ENCODE measurements around the gene AFAP1L1.

Gene AFAP1L1

GRCh38 chr5:149381986-149382338 lies 110.3 kb downstream of the AFAP1L1 start (continued):
- TF ChIP-seq ZNF513 (tag by site-specific recombination; IDR thresholded peaks at IDR 0.05), result no peak
- no peak for TF ChIP-seq HOXA7 (CRISPR knock-in tag; IDR thresholded peaks at IDR 0.05; ENCODE audit: borderline replicate concordance)
- TF ChIP-seq ZBTB11 (tag by site-specific recombination; conservative IDR thresholded peaks at IDR 0.05; ENCODE audit: low read depth), result no peak
- TF ChIP-seq ZNF133 (tag by site-specific recombination; IDR thresholded peaks at IDR 0.05), result no peak
- TF ChIP-seq, protein P1, sequence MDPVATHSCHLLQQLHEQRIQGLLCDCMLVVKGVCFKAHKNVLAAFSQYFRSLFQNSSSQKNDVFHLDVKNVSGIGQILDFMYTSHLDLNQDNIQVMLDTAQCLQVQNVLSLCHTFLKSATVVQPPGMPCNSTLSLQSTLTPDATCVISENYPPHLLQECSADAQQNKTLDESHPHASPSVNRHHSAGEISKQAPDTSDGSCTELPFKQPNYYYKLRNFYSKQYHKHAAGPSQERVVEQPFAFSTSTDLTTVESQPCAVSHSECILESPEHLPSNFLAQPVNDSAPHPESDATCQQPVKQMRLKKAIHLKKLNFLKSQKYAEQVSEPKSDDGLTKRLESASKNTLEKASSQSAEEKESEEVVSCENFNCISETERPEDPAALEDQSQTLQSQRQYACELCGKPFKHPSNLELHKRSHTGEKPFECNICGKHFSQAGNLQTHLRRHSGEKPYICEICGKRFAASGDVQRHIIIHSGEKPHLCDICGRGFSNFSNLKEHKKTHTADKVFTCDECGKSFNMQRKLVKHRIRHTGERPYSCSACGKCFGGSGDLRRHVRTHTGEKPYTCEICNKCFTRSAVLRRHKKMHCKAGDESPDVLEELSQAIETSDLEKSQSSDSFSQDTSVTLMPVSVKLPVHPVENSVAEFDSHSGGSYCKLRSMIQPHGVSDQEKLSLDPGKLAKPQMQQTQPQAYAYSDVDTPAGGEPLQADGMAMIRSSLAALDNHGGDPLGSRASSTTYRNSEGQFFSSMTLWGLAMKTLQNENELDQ (tag by site-specific recombination; IDR thresholded peaks at IDR 0.05; ENCODE audit: low read depth), result no peak
- no peak for TF ChIP-seq IKZF3 (tag by site-specific recombination; IDR thresholded peaks at IDR 0.05)
- no peak for TF ChIP-seq ZNF140 (tag by site-specific recombination; IDR thresholded peaks at IDR 0.05)
- TF ChIP-seq, protein P2, sequence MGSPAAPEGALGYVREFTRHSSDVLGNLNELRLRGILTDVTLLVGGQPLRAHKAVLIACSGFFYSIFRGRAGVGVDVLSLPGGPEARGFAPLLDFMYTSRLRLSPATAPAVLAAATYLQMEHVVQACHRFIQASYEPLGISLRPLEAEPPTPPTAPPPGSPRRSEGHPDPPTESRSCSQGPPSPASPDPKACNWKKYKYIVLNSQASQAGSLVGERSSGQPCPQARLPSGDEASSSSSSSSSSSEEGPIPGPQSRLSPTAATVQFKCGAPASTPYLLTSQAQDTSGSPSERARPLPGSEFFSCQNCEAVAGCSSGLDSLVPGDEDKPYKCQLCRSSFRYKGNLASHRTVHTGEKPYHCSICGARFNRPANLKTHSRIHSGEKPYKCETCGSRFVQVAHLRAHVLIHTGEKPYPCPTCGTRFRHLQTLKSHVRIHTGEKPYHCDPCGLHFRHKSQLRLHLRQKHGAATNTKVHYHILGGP (tag by site-specific recombination; IDR thresholded peaks at IDR 0.05), result no peak

GRCh38 chr5:149382517-149383220 lies 111.0 kb downstream of the AFAP1L1 start:
- no peaks in the 10 kb centered on the region for H3K36me3 ChIP-seq (ENCODE audit: control insufficient read depth in 2 of 2, insufficient read depth in 1 of 2, low read length in 2 of 2)
- H3K4me3 ChIP-seq (ENCODE audit: low read depth, low read length), result no peak overlapping the region
- no peak overlapping the region for H3K27ac ChIP-seq (ENCODE audit: extremely low read depth, low read depth, low read length)
- H3K9me3 ChIP-seq (ENCODE audit: control insufficient read depth, insufficient read depth, low read depth, low read length), result no peaks in the 10 kb centered on the region
- no peaks in the 10 kb centered on the region for H3K4me1 ChIP-seq (ENCODE audit: control insufficient read depth, insufficient read depth, low read length)
- ChIA-PET CTCF (interaction anchor here (0.6 to 11.8 kb wide), 33 partner anchors 8 to 675 kb away, joined by 3 to 205 read pairs (median 5); partner anchors contain the start of gene CSNK1A1), POLR2A (no interaction called here)
- TF ChIP-seq ZNF2 (tag by site-specific recombination; IDR thresholded peaks at IDR 0.05), result no peak
- TF ChIP-seq, protein P3, sequence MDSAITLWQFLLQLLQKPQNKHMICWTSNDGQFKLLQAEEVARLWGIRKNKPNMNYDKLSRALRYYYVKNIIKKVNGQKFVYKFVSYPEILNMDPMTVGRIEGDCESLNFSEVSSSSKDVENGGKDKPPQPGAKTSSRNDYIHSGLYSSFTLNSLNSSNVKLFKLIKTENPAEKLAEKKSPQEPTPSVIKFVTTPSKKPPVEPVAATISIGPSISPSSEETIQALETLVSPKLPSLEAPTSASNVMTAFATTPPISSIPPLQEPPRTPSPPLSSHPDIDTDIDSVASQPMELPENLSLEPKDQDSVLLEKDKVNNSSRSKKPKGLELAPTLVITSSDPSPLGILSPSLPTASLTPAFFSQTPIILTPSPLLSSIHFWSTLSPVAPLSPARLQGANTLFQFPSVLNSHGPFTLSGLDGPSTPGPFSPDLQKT (IDR thresholded peaks at IDR 0.05; ENCODE audit: borderline replicate concordance, low read depth, low read length), result no peak
- no peak for TF ChIP-seq ZBTB10 (tag by site-specific recombination; IDR thresholded peaks at IDR 0.05)
- no peak for TF ChIP-seq ZNF10 (tag by site-specific recombination; IDR thresholded peaks at IDR 0.05)
- no peak for TF ChIP-seq ZNF777 (tag by site-specific recombination; IDR thresholded peaks at IDR 0.05; ENCODE audit: borderline replicate concordance)
- TF ChIP-seq YY2 (tag by site-specific recombination; IDR thresholded peaks at IDR 0.05), result no peak
- no peak for TF ChIP-seq ZSCAN5A (tag by site-specific recombination; IDR thresholded peaks at IDR 0.05)
- no peak for TF ChIP-seq ZNF335 (tag by site-specific recombination; conservative IDR thresholded peaks at IDR 0.05)
- TF ChIP-seq MEIS1 (CRISPR knock-in tag; IDR thresholded peaks at IDR 0.05; ENCODE audit: borderline replicate concordance), result no peak
- TF ChIP-seq, protein P4, sequence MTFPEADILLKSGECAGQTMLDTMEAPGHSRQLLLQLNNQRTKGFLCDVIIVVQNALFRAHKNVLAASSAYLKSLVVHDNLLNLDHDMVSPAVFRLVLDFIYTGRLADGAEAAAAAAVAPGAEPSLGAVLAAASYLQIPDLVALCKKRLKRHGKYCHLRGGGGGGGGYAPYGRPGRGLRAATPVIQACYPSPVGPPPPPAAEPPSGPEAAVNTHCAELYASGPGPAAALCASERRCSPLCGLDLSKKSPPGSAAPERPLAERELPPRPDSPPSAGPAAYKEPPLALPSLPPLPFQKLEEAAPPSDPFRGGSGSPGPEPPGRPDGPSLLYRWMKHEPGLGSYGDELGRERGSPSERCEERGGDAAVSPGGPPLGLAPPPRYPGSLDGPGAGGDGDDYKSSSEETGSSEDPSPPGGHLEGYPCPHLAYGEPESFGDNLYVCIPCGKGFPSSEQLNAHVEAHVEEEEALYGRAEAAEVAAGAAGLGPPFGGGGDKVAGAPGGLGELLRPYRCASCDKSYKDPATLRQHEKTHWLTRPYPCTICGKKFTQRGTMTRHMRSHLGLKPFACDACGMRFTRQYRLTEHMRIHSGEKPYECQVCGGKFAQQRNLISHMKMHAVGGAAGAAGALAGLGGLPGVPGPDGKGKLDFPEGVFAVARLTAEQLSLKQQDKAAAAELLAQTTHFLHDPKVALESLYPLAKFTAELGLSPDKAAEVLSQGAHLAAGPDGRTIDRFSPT (tag by site-specific recombination; IDR thresholded peaks at IDR 0.05), result no peak
- no peak for TF ChIP-seq ZFP69B (tag by site-specific recombination; IDR thresholded peaks at IDR 0.05)

All from HEK293 (cell line).